ENCODE measurements around the gene EBLN2.

DNA sequence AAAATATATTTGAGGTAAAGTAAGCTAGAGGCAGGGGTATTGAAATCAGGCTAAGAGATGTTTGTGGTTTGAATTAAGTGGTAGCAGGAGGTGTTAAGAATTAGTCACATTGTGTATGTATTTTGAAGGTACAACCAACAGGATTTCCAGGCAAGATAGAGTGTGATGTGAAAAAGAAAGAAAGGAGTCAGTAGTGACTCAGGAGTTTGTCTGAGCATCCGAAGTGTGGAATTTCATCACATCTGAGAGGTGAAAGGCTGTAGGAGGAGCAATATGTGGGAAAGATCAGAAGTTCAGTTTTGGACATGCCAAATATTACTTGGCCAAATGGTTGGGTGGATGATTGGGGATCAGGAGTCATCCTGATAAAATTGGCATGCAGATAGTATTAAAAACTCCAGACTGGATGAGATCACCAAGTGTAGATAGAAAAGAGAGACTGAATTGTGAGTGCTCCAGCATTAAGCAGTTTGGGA is 32.1 kb upstream of the EBLN2 start:
- TF ChIP-seq, protein P1, sequence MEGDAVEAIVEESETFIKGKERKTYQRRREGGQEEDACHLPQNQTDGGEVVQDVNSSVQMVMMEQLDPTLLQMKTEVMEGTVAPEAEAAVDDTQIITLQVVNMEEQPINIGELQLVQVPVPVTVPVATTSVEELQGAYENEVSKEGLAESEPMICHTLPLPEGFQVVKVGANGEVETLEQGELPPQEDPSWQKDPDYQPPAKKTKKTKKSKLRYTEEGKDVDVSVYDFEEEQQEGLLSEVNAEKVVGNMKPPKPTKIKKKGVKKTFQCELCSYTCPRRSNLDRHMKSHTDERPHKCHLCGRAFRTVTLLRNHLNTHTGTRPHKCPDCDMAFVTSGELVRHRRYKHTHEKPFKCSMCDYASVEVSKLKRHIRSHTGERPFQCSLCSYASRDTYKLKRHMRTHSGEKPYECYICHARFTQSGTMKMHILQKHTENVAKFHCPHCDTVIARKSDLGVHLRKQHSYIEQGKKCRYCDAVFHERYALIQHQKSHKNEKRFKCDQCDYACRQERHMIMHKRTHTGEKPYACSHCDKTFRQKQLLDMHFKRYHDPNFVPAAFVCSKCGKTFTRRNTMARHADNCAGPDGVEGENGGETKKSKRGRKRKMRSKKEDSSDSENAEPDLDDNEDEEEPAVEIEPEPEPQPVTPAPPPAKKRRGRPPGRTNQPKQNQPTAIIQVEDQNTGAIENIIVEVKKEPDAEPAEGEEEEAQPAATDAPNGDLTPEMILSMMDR (IDR thresholded peaks at IDR 0.05): no peak
- TF ChIP-seq POLR2A (IDR thresholded peaks at IDR 0.05): no peak

All from thyroid gland (tissue), 4 donors.